ENCODE results near the gene RPTN.

Gene RPTN

GRCh38 chr1:152112885-152113432, 46.1 kb downstream of the RPTN start:
- WGBS, result 90% methylated on average over 7 of the region's 13 CpGs
- Histone ChIP-seq H2AFZ (ENCODE audit: low read depth, low read length) (no peak overlapping the region), H2AK5ac (ENCODE audit: low read length, severe bottlenecking) (no peak overlapping the region)

GRCh38 chr1:152112101-152112884, 46.7 kb downstream of the RPTN start:
- no peak overlapping the region for H3K9ac ChIP-seq (ENCODE audit: low read length)
- no peak overlapping the region for H2BK5ac ChIP-seq (ENCODE audit: low read depth, low read length, poor library complexity, severe bottlenecking)
- H3K27ac ChIP-seq (ENCODE audit: low read length, poor library complexity, severe bottlenecking), result no peak overlapping the region
- peaks cover 25 to 83% of the 10 kb centered on the region in 2 experiments for H3K27me3 ChIP-seq (ENCODE audit: control insufficient read depth in 1 of 2, insufficient read depth in 1 of 2, low read length in 2 of 2)
- no peak for DNase-seq
- peak overlapping the region in 1 of 2 experiments; percentile 77 for H3K4me3 ChIP-seq (ENCODE audit: insufficient read depth in 1 of 2, low read depth in 1 of 2, low read length in 2 of 2)
- H3K18ac ChIP-seq (ENCODE audit: low read depth in 1 of 2, low read length in 2 of 2), result no peak overlapping the region
- H3K4me2 ChIP-seq (ENCODE audit: low read length, poor library complexity, severe bottlenecking), result no peak overlapping the region
- H3K4ac ChIP-seq (ENCODE audit: low read depth in 1 of 2, low read length in 2 of 2), result no peak overlapping the region
- H3K23ac ChIP-seq (ENCODE audit: low read length in 2 of 2), result no peak overlapping the region
- no peak overlapping the region for H3K14ac ChIP-seq (ENCODE audit: low read length in 2 of 2)
- no peak overlapping the region for H4K8ac ChIP-seq (ENCODE audit: low read length)
- H3K4me1 ChIP-seq (ENCODE audit: control insufficient read depth, insufficient read depth, low read depth, low read length), result no peaks in the 10 kb centered on the region
- no peak overlapping the region for H2AK5ac ChIP-seq (ENCODE audit: low read length, severe bottlenecking)
- H2AFZ ChIP-seq (ENCODE audit: low read depth, low read length), result no peak overlapping the region
- no peak overlapping the region for H2BK12ac ChIP-seq (ENCODE audit: low read length in 2 of 2)
- peaks cover 2% of the 10 kb centered on the region for H3K9me3 ChIP-seq (ENCODE audit: control insufficient read depth, low read length)
- no peak overlapping the region for H2BK15ac ChIP-seq (ENCODE audit: low read depth, poor library complexity, severe bottlenecking)
- no peak overlapping the region for H4K91ac ChIP-seq (ENCODE audit: low read length)
- H3K79me1 ChIP-seq (replicated peaks; ENCODE audit: low read length, poor library complexity, severe bottlenecking), result no peaks in the 10 kb centered on the region
- H3K36me3 ChIP-seq (ENCODE audit: control insufficient read depth in 1 of 2, insufficient read depth in 2 of 2, low read depth in 1 of 2, low read length in 2 of 2), result no peaks in the 10 kb centered on the region
- WGBS, result 60% methylated on average over 53 of the region's 53 CpGs
- H2BK120ac ChIP-seq (ENCODE audit: low read depth, low read length), result no peak overlapping the region

More at GRCh38 chr1:152112885-152113432, 46.1 kb downstream of the RPTN start:
- Histone ChIP-seq H3K4me3 (ENCODE audit: insufficient read depth in 1 of 2, low read depth in 1 of 2, low read length in 2 of 2) (peak overlapping the region in 1 of 2 experiments; percentile 77), H2BK15ac (ENCODE audit: low read depth, poor library complexity, severe bottlenecking) (no peak overlapping the region), H4K91ac (ENCODE audit: low read length) (no peak overlapping the region), H3K9me3 (ENCODE audit: control insufficient read depth, low read length) (peaks cover 2% of the 10 kb centered on the region), H3K27ac (ENCODE audit: low read length, poor library complexity, severe bottlenecking) (no peak overlapping the region), H3K79me1 (replicated peaks; ENCODE audit: low read length, poor library complexity, severe bottlenecking) (no peaks in the 10 kb centered on the region), H2BK5ac (ENCODE audit: low read depth, low read length, poor library complexity, severe bottlenecking) (no peak overlapping the region), H4K8ac (ENCODE audit: low read length) (no peak overlapping the region), H2BK120ac (ENCODE audit: low read depth, low read length) (no peak overlapping the region), H3K4ac (ENCODE audit: low read depth in 1 of 2, low read length in 2 of 2) (no peak overlapping the region), H3K4me2 (ENCODE audit: low read length, poor library complexity, severe bottlenecking) (no peak overlapping the region), H3K14ac (ENCODE audit: low read length in 2 of 2) (no peak overlapping the region), H3K9ac (ENCODE audit: low read length) (no peak overlapping the region), H3K36me3 (ENCODE audit: control insufficient read depth in 1 of 2, insufficient read depth in 2 of 2, low read depth in 1 of 2, low read length in 2 of 2) (no peaks in the 10 kb centered on the region), H3K4me1 (ENCODE audit: control insufficient read depth, insufficient read depth, low read depth, low read length) (no peaks in the 10 kb centered on the region), H2BK12ac (ENCODE audit: low read length in 2 of 2) (no peak overlapping the region), H3K27me3 (ENCODE audit: control insufficient read depth in 1 of 2, insufficient read depth in 1 of 2, low read length in 2 of 2) (peaks cover 25 to 79% of the 10 kb centered on the region in 2 experiments), H3K23ac (ENCODE audit: low read length in 2 of 2) (no peak overlapping the region), H3K18ac (ENCODE audit: low read depth in 1 of 2, low read length in 2 of 2) (no peak overlapping the region)
- no peak for DNase-seq

DNA sequence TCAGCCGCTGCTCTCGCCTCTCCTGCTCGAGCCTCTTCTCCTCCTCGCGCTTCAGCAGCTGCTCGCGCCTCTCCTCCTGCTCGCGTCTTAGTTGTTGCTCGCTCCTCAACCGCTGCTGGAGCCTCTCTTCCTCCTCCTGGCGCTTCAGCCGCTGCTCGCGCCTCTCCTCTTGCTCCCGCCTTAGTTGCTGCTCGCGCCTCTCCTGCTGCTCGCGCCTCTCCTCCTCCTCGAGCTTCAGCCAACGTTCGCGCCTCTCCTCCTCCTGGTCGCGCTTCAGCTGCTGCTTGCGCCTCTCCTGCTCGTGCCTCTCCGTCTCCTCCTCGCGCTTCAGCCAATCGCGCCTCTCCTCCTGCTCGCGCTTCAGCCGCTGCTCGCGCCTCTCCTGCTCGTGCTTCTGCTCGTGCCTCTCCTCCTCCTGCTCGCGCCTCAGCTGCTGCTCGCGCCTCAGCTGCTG, 47.5 kb downstream of the RPTN start:
- no peak overlapping the region for H2BK12ac ChIP-seq (ENCODE audit: low read length in 2 of 2)
- H2AK5ac ChIP-seq (ENCODE audit: low read length, severe bottlenecking), result no peak overlapping the region
- H4K8ac ChIP-seq (ENCODE audit: low read length), result no peak overlapping the region
- no peak for DNase-seq
- peaks cover 25 to 83% of the 10 kb centered on the region in 2 experiments for H3K27me3 ChIP-seq (ENCODE audit: control insufficient read depth in 1 of 2, insufficient read depth in 1 of 2, low read length in 2 of 2)
- no peaks in the 10 kb centered on the region for H3K4me1 ChIP-seq (ENCODE audit: control insufficient read depth, insufficient read depth, low read depth, low read length)
- H3K9me3 ChIP-seq (ENCODE audit: control insufficient read depth, low read length), result peaks cover 2% of the 10 kb centered on the region
- no peak overlapping the region for H3K4me2 ChIP-seq (ENCODE audit: low read length, poor library complexity, severe bottlenecking)
- no peaks in the 10 kb centered on the region for H3K79me1 ChIP-seq (replicated peaks; ENCODE audit: low read length, poor library complexity, severe bottlenecking)
- no peak overlapping the region for H3K27ac ChIP-seq (ENCODE audit: low read length, poor library complexity, severe bottlenecking)
- no peak overlapping the region for H3K14ac ChIP-seq (ENCODE audit: low read length in 2 of 2)
- no peak overlapping the region for H3K9ac ChIP-seq (ENCODE audit: low read length)
- WGBS, result 41% methylated on average over 42 of the region's 44 CpGs
- no peak overlapping the region for H3K18ac ChIP-seq (ENCODE audit: low read depth in 1 of 2, low read length in 2 of 2)
- no peak overlapping the region for H3K4ac ChIP-seq (ENCODE audit: low read depth in 1 of 2, low read length in 2 of 2)
- H3K36me3 ChIP-seq (ENCODE audit: control insufficient read depth in 1 of 2, insufficient read depth in 2 of 2, low read depth in 1 of 2, low read length in 2 of 2), result no peaks in the 10 kb centered on the region
- H4K91ac ChIP-seq (ENCODE audit: low read length), result no peak overlapping the region
- no peak overlapping the region for H3K23ac ChIP-seq (ENCODE audit: low read length in 2 of 2)
- H2BK120ac ChIP-seq (ENCODE audit: low read depth, low read length), result no peak overlapping the region
- H2AFZ ChIP-seq (ENCODE audit: low read depth, low read length), result peak overlapping the region; percentile 8
- H2BK5ac ChIP-seq (ENCODE audit: low read depth, low read length, poor library complexity, severe bottlenecking), result no peak overlapping the region
- H3K4me3 ChIP-seq (ENCODE audit: insufficient read depth in 1 of 2, low read depth in 1 of 2, low read length in 2 of 2), result peak overlapping the region in 1 of 2 experiments; percentile 81
- H2BK15ac ChIP-seq (ENCODE audit: low read depth, poor library complexity, severe bottlenecking), result no peak overlapping the region

GRCh38 chr1:152110860-152111514, 48.0 kb downstream of the RPTN start:
- H3K14ac ChIP-seq (ENCODE audit: low read length in 2 of 2), result no peak overlapping the region
- H2AK5ac ChIP-seq (ENCODE audit: low read length, severe bottlenecking), result no peak overlapping the region
- peak overlapping the region in 1 of 2 experiments; percentile 81 for H3K4me3 ChIP-seq (ENCODE audit: insufficient read depth in 1 of 2, low read depth in 1 of 2, low read length in 2 of 2)
- H2BK5ac ChIP-seq (ENCODE audit: low read depth, low read length, poor library complexity, severe bottlenecking), result no peak overlapping the region
- no peak overlapping the region for H2BK15ac ChIP-seq (ENCODE audit: low read depth, poor library complexity, severe bottlenecking)
- no peak overlapping the region for H3K27ac ChIP-seq (ENCODE audit: low read length, poor library complexity, severe bottlenecking)
- H3K18ac ChIP-seq (ENCODE audit: low read depth in 1 of 2, low read length in 2 of 2), result no peak overlapping the region
- DNase-seq, result no peak
- no peak overlapping the region for H4K91ac ChIP-seq (ENCODE audit: low read length)
- peaks cover 2% of the 10 kb centered on the region for H3K9me3 ChIP-seq (ENCODE audit: control insufficient read depth, low read length)
- 56% methylated on average over 60 of the region's 60 CpGs for WGBS
- peak overlapping the region; percentile 48 for H3K9ac ChIP-seq (ENCODE audit: low read length)
- no peak overlapping the region for H2BK12ac ChIP-seq (ENCODE audit: low read length in 2 of 2)
- H3K4ac ChIP-seq (ENCODE audit: low read depth in 1 of 2, low read length in 2 of 2), result no peak overlapping the region
- no peaks in the 10 kb centered on the region for H3K4me1 ChIP-seq (ENCODE audit: control insufficient read depth, insufficient read depth, low read depth, low read length)
- no peak overlapping the region for H3K23ac ChIP-seq (ENCODE audit: low read length in 2 of 2)
- H2AFZ ChIP-seq (ENCODE audit: low read depth, low read length), result no peak overlapping the region
- H3K4me2 ChIP-seq (ENCODE audit: low read length, poor library complexity, severe bottlenecking), result no peak overlapping the region
- H3K27me3 ChIP-seq (ENCODE audit: control insufficient read depth in 1 of 2, insufficient read depth in 1 of 2, low read length in 2 of 2), result peaks cover 25 to 82% of the 10 kb centered on the region in 2 experiments
- no peak overlapping the region for H2BK120ac ChIP-seq (ENCODE audit: low read depth, low read length)
- H3K36me3 ChIP-seq (ENCODE audit: control insufficient read depth in 1 of 2, insufficient read depth in 2 of 2, low read depth in 1 of 2, low read length in 2 of 2), result no peaks in the 10 kb centered on the region
- H4K8ac ChIP-seq (ENCODE audit: low read length), result no peak overlapping the region
- H3K79me1 ChIP-seq (replicated peaks; ENCODE audit: low read length, poor library complexity, severe bottlenecking), result no peaks in the 10 kb centered on the region

All from mesenchymal stem cell (in vitro differentiated cells and primary cell).